ENCODE results near the gene ZSWIM9.

- TF ChIP-seq CTCF (IDR thresholded peaks at IDR 0.05) (no peak), POLR2A (IDR thresholded peaks at IDR 0.05) (no peak)
Observed at GRCh38 chr19:48169578-48169938, 922 bp upstream of the ZSWIM9 start.

Data from thyroid gland (tissue), 4 donors.